GM18861 (cell line): Measurements from ENCODE around the gene ENSA.
"Not testable (repeated sequence)": the region's sequence is repeated elsewhere in the genome, so short reads cannot be mapped to it uniquely, and the experiment has no call there.

Source experiments
- ATAC-seq: cut with Tn5 transposase; IDR thresholded peaks from one replicate; pipeline ENCODE4 v1.9.1; 2021; ENCODE audit not compliant: unreplicated experiment

The ENSA gene

DNA sequence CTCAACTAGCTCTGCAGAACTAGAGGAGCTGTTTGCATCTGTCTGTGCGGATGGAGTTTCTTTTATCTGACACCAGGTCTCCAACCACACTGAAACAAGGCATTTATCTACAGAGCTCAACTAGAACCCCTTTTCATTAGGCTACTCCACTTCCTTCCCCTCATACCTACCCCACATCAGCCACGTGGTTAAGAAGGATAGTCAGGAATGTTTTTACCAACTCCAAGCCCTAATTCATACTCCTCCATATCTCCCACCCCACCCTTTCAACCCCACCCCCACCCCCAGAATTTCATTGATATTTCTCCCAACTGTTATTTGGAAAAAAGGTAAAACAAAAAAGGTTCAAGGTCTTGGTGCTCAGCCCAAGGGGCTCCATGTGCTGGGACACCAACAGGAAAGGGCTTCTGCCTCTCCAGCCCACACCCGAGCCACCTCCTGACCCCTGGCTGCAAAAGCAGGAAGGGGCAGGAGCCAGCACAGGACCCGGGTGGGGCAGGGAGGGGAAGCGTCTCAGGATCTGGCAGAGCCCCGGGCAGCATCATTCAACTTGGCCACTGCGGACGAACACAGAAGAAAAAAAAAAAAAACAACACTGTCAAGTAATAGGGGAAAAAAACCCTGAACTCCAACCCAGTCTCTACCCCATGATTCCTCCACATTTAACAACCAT lies 7.0 kb downstream of the ENSA start:
- ATAC-seq = no peak

DNA sequence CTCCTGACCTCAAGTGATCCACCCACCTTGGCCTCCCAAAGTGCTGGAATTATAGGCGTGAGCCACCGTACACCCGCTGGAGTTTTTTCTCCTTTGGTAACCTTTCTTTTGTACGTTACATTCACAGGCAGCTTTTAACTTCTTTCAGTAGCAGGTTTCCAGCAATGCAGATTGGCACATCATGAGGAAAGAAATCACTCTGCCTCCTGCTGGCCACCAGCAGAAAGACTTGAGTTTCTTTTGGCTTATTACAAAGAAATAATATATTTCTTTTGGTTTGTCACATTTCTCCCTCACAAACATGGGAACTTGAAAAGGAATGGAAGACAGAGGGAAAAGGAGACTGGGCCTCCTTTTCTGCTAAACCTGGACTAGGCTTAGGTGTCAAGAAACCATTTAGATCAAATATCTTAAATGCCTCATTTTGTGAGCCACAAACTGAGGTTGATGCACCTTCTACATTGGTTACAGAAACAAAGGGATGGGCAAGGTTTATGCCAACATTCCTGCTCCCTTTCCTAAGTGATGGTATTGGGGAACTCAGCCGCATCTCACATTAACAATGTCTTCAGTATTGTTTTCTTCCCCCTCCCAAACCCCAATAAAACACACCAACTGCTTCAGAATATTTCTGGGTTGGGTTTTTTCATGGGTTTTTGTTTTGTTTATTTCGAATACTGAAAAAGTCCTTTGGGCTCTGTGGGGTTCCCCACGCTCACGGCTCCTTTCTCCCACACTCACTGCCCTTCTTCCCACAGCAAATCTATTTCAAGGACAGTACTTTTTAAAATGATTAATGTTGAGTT lies 7.7 kb downstream of the ENSA start:
- ATAC-seq = no peak

GRCh38 chr1:150620919-150621318 lies 8.5 kb downstream of the ENSA start:
- ATAC-seq = no peak

DNA sequence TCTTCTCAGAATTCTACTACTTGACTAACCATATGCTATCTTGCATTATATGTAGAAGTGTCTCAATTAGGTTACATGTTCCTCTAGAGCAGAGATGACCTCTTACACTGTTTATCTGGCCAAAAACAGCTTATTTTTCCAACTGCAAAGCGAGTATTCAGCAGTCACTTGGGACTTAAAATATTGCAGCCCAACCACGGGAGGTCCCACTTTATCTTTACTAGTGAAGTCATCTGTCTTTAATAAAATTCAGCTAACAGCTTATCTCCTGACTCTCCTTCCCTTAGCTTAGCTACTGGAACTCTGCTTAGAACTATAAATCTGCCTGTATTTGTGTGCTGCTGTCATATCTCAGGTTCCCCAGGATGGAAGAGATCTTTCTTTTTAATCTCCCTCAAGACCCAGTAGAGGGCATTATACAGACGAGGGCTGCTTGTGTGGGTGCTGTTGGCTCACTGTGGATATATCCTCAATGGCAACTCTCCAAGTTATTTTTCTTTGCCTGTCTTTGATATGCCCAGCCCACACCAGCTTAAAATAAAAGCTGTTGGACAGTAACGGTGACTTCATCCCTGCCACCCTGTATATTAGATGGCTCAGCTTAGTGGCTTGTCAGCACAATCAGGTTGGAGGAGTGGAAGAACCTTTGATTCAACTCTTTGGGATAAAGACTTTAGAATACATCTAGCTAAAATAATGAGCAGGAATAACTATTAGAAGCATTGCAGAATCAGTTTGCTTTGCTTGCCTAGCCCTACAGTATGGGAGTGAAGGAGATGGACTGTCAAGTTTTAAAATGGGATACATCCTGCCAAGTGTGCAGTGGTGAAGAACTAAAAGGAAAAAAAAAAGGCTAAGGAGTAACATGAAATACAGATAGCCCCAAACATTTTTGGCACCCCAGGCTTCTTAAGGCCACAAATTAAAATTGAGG lies 9.6 kb downstream of the ENSA start:
- no peak for ATAC-seq

- ATAC-seq = no peak
These were observed 13.8 kb downstream of the ENSA start for GRCh38 chr1:150615346-150616201.

DNA sequence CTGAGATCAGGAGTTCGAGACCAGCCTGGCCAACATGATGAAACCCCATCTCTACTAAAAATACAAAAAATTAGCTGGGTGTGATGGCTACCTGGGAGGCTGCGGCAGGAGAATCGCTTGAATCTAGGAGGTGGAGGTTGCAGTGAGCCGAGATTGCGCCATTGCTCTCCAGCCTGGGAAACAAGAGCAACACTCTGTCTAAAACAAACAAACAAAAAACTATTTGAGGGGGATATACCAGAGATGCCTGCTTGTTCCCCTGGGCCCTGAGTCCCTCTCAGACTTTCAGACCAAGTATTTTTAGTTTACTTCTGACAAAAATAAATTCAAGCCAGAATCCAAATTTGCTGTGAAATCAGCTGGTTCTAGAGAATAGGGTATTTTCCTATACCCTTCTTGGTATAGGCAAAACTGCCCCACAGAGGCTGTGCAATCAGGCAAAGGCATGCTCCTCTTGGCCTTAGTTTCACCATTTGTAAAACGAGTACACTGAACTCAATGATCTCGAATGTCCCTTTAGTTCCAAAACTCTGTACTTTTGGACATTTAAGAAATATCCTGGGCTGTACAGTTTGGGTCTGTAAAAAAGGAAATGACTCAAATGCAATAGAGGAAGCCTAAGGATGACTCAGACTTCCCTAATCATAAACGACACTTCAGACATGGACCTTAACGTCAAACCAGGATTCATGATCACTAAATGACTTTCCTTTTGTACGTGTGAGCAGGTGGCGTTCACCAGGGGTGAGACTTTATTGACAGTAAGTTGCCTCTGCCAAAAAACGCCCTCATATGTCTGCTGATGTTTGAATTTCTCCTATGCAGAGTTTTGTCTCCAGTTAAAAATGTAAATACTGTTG lies 16.1 kb downstream of the ENSA start:
- peak; percentile 41 for ATAC-seq

DNA sequence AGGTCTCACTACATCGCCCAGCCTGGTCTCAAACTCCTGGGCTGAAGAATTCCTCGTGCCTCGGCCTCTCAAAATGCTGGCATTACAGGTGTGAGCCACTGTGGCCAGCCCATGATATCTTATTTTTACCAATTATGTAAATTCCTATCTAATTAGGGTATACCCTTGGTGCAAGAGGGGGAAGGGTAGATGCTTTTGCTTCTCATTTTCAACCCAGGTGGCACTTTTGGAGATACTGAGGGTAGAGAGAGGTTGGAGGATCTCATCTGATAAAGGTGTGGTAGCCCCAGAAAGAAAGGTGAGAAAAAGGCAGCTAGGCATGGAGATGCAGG lies 17.4 kb downstream of the ENSA start:
- no peak for ATAC-seq

DNA sequence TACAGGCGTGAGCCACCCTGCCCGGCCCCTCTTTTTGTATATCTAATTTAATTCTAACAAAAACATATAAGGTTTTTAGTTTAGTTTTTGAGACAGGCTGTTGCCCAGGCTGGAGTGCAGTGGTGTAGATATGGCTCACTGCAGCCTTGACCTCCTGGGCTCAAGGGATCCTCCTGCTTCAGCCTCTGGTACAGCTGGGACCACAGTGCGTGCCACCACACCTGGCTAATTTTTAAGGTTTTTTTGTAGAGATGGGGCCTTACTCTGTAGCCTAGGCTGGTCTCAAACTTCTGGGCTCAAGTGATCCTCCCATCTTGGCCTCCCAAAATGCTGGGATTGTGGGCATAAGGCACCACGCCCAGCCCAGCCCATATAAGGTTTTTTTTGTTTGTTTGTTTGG lies 18.8 kb downstream of the ENSA start:
- no peak for ATAC-seq

- no peak for ATAC-seq
These were observed 19.7 kb downstream of the ENSA start for GRCh38 chr1:150609732-150610131.

GRCh38 chr1:150606463-150607142 lies 22.8 kb downstream of the ENSA start:
- ATAC-seq = no peak

DNA sequence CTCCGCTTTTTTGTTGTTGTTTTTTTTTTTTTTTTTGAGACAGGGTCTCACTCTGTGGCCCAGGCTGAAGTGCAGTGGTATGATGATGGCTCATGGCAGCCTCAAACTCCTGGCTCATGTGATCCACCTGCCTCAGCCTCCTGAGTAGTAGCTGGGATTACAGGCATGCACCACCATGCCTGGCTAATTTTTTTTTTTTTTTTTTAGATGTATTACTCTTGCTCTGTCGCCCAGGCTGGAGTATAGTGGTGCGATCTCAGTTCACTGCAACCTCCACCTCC lies 24.0 kb downstream of the ENSA start:
- not testable (repeated sequence) for ATAC-seq

- ATAC-seq = no peak
These were observed 25.2 kb downstream of the ENSA start for GRCh38 chr1:150604226-150604588.

DNA sequence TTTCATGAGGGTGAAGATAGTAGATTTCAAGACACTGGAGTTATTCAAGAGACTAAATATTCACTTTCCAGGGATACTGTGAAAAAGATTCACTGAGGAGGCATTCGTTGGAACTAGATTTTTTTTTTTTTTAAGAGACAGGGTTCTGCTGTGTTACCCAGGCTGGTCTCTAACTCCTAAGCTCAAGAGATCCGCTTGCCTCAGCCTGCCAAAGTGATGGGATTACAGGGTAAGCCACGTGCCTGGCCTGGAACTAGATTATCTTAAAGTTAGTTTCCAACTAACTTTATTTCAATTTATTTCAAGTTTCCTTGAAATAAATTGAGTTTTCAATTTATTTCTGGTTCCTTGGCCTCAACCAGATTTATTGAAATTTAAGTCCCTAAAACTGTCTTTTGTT lies 25.7 kb downstream of the ENSA start:
- ATAC-seq = no peak

DNA sequence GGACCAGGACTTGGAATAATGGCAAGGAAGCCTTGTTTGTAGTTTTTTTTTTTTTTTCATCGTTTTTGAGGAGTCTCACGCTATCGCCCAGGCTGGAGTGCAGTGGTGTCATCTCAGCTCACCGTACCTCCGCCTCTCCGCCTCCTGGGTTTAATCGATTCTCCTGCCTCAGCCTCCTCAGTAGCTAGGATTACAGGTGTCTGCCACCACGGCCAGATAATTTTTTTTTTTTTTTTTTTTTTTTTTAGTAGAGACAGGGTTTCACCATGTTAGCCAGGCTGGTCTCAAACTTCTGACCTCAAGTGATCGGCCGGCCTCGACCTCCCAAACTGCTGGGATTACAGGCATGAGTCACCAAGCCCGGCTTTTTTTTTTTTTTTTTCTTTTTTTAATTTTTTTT lies 27.0 kb downstream of the ENSA start:
- not testable (repeated sequence) for ATAC-seq

DNA sequence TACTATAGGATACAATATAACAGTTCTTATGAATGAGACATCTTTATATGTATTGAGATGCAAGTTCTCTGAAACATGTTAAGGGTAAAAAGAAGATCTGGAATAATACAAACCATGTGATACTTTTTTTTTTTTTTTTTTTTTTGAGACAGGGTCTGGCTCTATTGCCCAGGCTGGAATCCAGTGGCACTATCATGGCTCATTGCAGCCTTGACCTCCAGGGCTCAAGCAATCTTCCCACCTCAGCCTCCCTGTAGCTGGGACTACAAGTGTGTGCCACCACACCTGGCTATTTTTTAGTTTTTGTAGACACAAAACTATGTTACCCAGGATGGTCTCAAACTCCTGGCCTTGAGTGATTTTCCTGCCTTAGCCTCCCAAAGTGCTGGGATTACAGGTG lies 27.9 kb downstream of the ENSA start:
- no peak for ATAC-seq

DNA sequence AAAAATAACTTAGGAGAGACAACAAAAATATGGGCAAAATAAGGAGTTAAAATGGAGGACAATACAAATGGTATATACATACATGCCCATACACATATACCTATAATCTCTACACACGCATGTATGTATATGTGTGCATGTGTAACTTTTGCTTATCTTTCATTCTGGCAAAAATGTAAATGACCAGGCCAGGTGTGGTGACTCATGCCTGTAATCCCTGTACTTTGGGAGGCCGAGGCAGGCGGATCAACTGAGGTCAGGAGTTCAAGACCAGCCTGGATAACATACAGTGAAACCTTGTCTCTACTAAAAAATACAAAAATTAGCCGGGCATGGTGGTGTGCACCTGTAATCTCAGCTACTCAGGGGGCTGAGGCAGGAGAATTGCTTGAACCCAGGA lies 31.1 kb downstream of the ENSA start:
- ATAC-seq = not testable (repeated sequence)

GRCh38 chr1:150596976-150597375 lies 32.4 kb downstream of the ENSA start:
- no peak for ATAC-seq

DNA sequence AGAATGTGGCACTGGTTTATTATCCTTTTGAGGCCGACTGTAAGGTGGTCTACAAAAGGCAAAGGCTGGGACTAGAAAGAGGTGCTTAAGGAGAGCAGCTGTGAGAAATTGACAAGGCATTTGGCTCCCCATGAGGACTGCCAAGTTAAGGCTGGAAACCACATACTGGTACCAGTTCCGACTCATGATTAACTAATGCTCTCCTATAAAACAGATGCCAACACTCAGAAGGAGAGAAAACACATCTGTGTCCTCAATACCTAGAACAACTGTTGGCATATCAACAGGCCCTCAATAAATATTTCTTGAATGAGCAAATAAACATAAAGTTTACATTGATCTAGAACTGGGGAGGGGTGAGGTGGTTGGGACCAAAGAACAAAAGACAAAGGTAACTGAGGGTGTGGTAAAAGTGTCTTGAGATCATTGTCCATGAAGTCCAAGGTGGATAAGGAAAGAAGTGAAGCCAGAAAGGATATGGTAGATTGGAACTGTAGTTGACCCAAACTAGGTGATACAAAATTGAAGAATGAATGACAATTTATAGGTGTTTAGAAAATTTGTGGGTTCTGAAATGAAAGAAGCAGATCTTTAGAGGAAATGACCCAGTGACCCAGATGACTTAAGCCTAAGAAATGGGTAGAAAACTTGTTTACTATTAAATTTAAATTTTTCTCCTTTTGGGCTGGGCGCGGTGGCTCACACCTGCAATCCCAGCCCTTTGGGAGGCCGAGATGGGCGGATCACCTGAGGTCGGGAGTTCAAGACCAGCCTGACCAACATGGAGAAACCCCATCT lies 33.1 kb downstream of the ENSA start:
- ATAC-seq = no peak

- no peak for ATAC-seq
These were observed 47.0 kb downstream of the ENSA start for GRCh38 chr1:150582371-150582770.
